H1 (cell line): ENCODE data around the gene MRPL22. TPM values are rescaled to one million over a fixed set of nuclear protein-coding genes. Genes with fewer than 3 reads are reported as not detected.

Source experiments
- CTCF ChIA-PET: fragments of 300-600 bp; sonication (Branson Sonifier 250); formaldehyde crosslinking; loops from one replicate; lab custom pipeline; 2021; ENCODE audit not compliant: partially characterized antibody; lab: Charles Lee
- POLR2A ChIA-PET: fragments of 300-600 bp; sonication (Branson Sonifier 250); formaldehyde crosslinking; loops from one replicate; lab custom pipeline; 2021; ENCODE audit warnings: inconsistent platforms; ENCODE audit not compliant: partially characterized antibody; lab: Charles Lee
- DNase-seq, 2 experiments: peaks; one replicate each; pipeline versions ENCODE4 v3.0.0 to v3.0.0-alpha.2; 2010 to 2022; ENCODE audit warnings: low spot score in 2 of 2, low read depth in 1 of 2, mixed read lengths in 1 of 2
- FAIRE-seq: peaks from 2 replicates; lab custom pipeline; 2011; peaks lifted over from hg19 to GRCh38; lab: Jason Lieb, UNC
- H2AFZ ChIP-seq: 2 replicates; pipeline ENCODE4 v1.8.1; 2012; ENCODE audit warnings: low read length, inconsistent platforms
- H2AK5ac ChIP-seq: 2 replicates; pipeline ENCODE4 v1.6.1; 2013; ENCODE audit warnings: low read depth, low read length
- H2BK120ac ChIP-seq: replicated peaks from 2 replicates; pipeline ENCODE3; 2013; ENCODE audit warnings: low read depth, low read length, inconsistent platforms
- H2BK12ac ChIP-seq: 2 replicates; pipeline ENCODE4 v1.6.1; 2013; ENCODE audit warnings: low read depth, low read length
- H2BK15ac ChIP-seq: 2 replicates; pipeline ENCODE4 v1.6.1; 2013; ENCODE audit warnings: low read length
- H2BK20ac ChIP-seq: 2 replicates; pipeline ENCODE4 v1.6.1; 2013; ENCODE audit warnings: low read length
- H2BK5ac ChIP-seq: 2 replicates; pipeline ENCODE4 v1.6.1; 2013; ENCODE audit warnings: low read depth, low read length
- H3K14ac ChIP-seq: 2 replicates; pipeline ENCODE4 v1.6.1; 2013; ENCODE audit warnings: inconsistent platforms; ENCODE audit not compliant: insufficient read length
- H3K18ac ChIP-seq: 2 replicates; pipeline ENCODE4 v1.6.1; 2013; ENCODE audit warnings: low read length; ENCODE audit errors: extremely low read depth
- H3K23ac ChIP-seq: 2 replicates; pipeline ENCODE4 v1.6.1; 2013; ENCODE audit warnings: inconsistent platforms; ENCODE audit not compliant: insufficient read length
- H3K23me2 ChIP-seq: 2 replicates; pipeline ENCODE4 v1.6.1; 2013; ENCODE audit warnings: low read depth, low read length
- H3K27ac ChIP-seq: 2 replicates; pipeline ENCODE4 v1.6.1; 2011; ENCODE audit warnings: low read depth, low read length, inconsistent platforms
- H3K27me3 ChIP-seq, 4 experiments: replicated peaks in 1 of 4; 1 replicate in 1 of 4; 2 replicates in 3 of 4; pipeline versions ENCODE4 v1.6.1 to v1.8.1; 2011 to 2013; ENCODE audit warnings: low read length in 3 of 4, mild to moderate bottlenecking in 3 of 4, inconsistent platforms in 2 of 4, mixed read lengths in 2 of 4, moderate library complexity in 1 of 4; ENCODE audit not compliant: control insufficient read depth in 3 of 4, insufficient read depth in 3 of 4; ENCODE audit errors: extremely low read depth in 1 of 4
- H3K36me3 ChIP-seq, 4 experiments: 2 replicates each; pipeline versions ENCODE4 v1.6.1 to v1.8.1; 2011 to 2013; ENCODE audit warnings: mild to moderate bottlenecking in 4 of 4, low read length in 3 of 4, moderate library complexity in 2 of 4, control low read depth in 1 of 4, inconsistent platforms in 1 of 4; ENCODE audit not compliant: insufficient read depth in 4 of 4, control insufficient read depth in 2 of 4
- H3K4ac ChIP-seq: replicated peaks from 2 replicates; pipeline ENCODE3; 2013; ENCODE audit warnings: low read length, low read depth, mixed read lengths, inconsistent platforms; ENCODE audit not compliant: insufficient read length
- H3K4me1 ChIP-seq, 4 experiments: replicated peaks in 1 of 4; 1 replicate in 1 of 4; 2 replicates in 3 of 4; pipeline versions ENCODE4 v1.6.1 to v1.8.1; 2011 to 2013; ENCODE audit warnings: low read length in 3 of 4, inconsistent platforms in 2 of 4, mixed read lengths in 1 of 4; ENCODE audit not compliant: insufficient read depth in 4 of 4, control insufficient read depth in 3 of 4
- H3K4me2 ChIP-seq, 2 experiments: 2 replicates each; pipeline versions ENCODE4 v1.6.1 to v1.8.1; 2011 to 2013; ENCODE audit warnings: low read depth in 2 of 2, low read length in 2 of 2, control low read depth in 1 of 2, inconsistent platforms in 1 of 2, mild to moderate bottlenecking in 1 of 2; ENCODE audit not compliant: insufficient read depth in 1 of 2
- H3K4me3 ChIP-seq, 4 experiments: fragments of 200-600, 300-600 bp in 1 of 4; sonication (generic), shearing (Covaris generic), sonication (Bioruptor Twin) in 1 of 4; 2 replicates each; pipeline versions ENCODE4 v1.5.1 to v1.8.1; 2011 to 2016; ENCODE audit warnings: low read length in 4 of 4, low read depth in 3 of 4, control low read depth in 2 of 4, inconsistent platforms in 2 of 4, mild to moderate bottlenecking in 2 of 4, mixed read lengths in 1 of 4, moderate library complexity in 1 of 4; ENCODE audit not compliant: insufficient read depth in 2 of 4; ENCODE audit errors: extremely low read depth in 1 of 4
- H3K56ac ChIP-seq: replicated peaks from 2 replicates; pipeline ENCODE3; 2013; ENCODE audit warnings: low read depth, mild to moderate bottlenecking, mixed read lengths, low read length, inconsistent platforms; ENCODE audit not compliant: insufficient read length
- H3K79me1 ChIP-seq: 2 replicates; pipeline ENCODE4 v1.6.1; 2013; ENCODE audit warnings: low read depth, low read length, control low read depth
- H3K79me2 ChIP-seq, 2 experiments: 2 replicates each; pipeline versions ENCODE4 v1.6.1 to v1.8.1; 2012 to 2013; ENCODE audit warnings: low read length in 2 of 2, mild to moderate bottlenecking in 2 of 2, inconsistent platforms in 1 of 2; ENCODE audit not compliant: insufficient read depth in 2 of 2, control insufficient read depth in 1 of 2
- H3K9ac ChIP-seq, 4 experiments: replicated peaks in 1 of 4; 1 replicate in 1 of 4; 2 replicates in 3 of 4; pipeline versions ENCODE4 v1.6.1 to v1.8.1; 2011 to 2013; ENCODE audit warnings: low read depth in 3 of 4, low read length in 3 of 4, control low read depth in 2 of 4, mild to moderate bottlenecking in 2 of 4, moderate library complexity in 2 of 4, inconsistent platforms in 1 of 4; ENCODE audit errors: extremely low read depth in 1 of 4
- H3K9me3 ChIP-seq, 2 experiments: 2 replicates each; pipeline versions ENCODE4 v1.6.1 to v1.8.1; 2012 to 2013; ENCODE audit warnings: mild to moderate bottlenecking in 2 of 2, moderate library complexity in 2 of 2, control low read depth in 1 of 2, inconsistent platforms in 1 of 2, low read depth in 1 of 2, low read length in 1 of 2, mixed read lengths in 1 of 2; ENCODE audit not compliant: insufficient read depth in 2 of 2
- H4K20me1 ChIP-seq, 2 experiments: replicated peaks in 1 of 2; 2 replicates each; pipeline versions ENCODE3 to v1.8.1; 2011 to 2013; ENCODE audit warnings: inconsistent platforms in 2 of 2, low read length in 2 of 2, mild to moderate bottlenecking in 1 of 2; ENCODE audit not compliant: insufficient read depth in 2 of 2, control insufficient read depth in 1 of 2
- H4K5ac ChIP-seq: 2 replicates; pipeline ENCODE4 v1.6.1; 2013; ENCODE audit warnings: low read length, low read depth, mixed read lengths, inconsistent platforms; ENCODE audit not compliant: insufficient read length
- H4K8ac ChIP-seq: 2 replicates; pipeline ENCODE4 v1.8.0; 2013; ENCODE audit warnings: mild to moderate bottlenecking, moderate library complexity, low read length, inconsistent platforms; ENCODE audit not compliant: insufficient read depth; ENCODE audit errors: extremely low read depth
- H4K91ac ChIP-seq: replicated peaks from 2 replicates; pipeline ENCODE3; 2013; ENCODE audit warnings: low read length, mixed read lengths, inconsistent platforms; ENCODE audit not compliant: insufficient read length
- BRCA1 ChIP-seq: IDR thresholded peaks from 2 replicates; pipeline ENCODE4 v1.6.1; 2012; ENCODE audit warnings: low read depth, low read length, improper control_type of control experiment
- CHD2 ChIP-seq: IDR thresholded peaks from 2 replicates; pipeline ENCODE4 v1.6.1; 2012; ENCODE audit warnings: low read length, improper control_type of control experiment
- CTBP2 ChIP-seq: IDR thresholded peaks from 2 replicates; pipeline ENCODE4 v1.7.0; 2011; ENCODE audit warnings: borderline replicate concordance, mild to moderate bottlenecking, moderate library complexity, mixed read lengths, low read length; ENCODE audit not compliant: insufficient read depth, insufficient read length
- E2F6 ChIP-seq: IDR thresholded peaks from 2 replicates; pipeline ENCODE4 v1.6.1; 2012; ENCODE audit warnings: inconsistent platforms
- GABPA ChIP-seq: IDR thresholded peaks from 2 replicates; pipeline ENCODE4 v1.6.1; 2011; ENCODE audit warnings: mild to moderate bottlenecking, low read length, moderate library complexity, borderline replicate concordance; ENCODE audit not compliant: insufficient read depth
- HDAC2 ChIP-seq, 2 experiments: fragments of 300-600 bp in 1 of 2; sonication (generic) in 1 of 2; IDR thresholded peaks; 2 replicates each; pipeline ENCODE4 v1.6.1; 2011 to 2012; ENCODE audit warnings: low read depth in 2 of 2, low read length in 2 of 2, mild to moderate bottlenecking in 2 of 2, moderate library complexity in 2 of 2, borderline replicate concordance in 1 of 2, inconsistent platforms in 1 of 2
- KDM4A ChIP-seq: IDR thresholded peaks from one replicate; pipeline ENCODE4 v1.7.1; 2012; ENCODE audit warnings: low read depth, mild to moderate bottlenecking, moderate library complexity, low read length, inconsistent platforms; ENCODE audit not compliant: severe bottlenecking
- RAD21 ChIP-seq, 2 experiments: IDR thresholded peaks in 1 of 2; conservative IDR thresholded peaks in 1 of 2; 2 replicates each; pipeline ENCODE4 v1.6.1; 2011; ENCODE audit warnings: low read depth in 2 of 2, low read length in 2 of 2, improper control_type of control experiment in 1 of 2, inconsistent platforms in 1 of 2, mild to moderate bottlenecking in 1 of 2, moderate library complexity in 1 of 2
- RXRA ChIP-seq: IDR thresholded peaks from 2 replicates; pipeline ENCODE4 v1.6.1; 2011; ENCODE audit warnings: low read depth, mild to moderate bottlenecking, low read length, moderate library complexity; ENCODE audit not compliant: insufficient read depth
- SIRT6 ChIP-seq: IDR thresholded peaks from one replicate; pipeline ENCODE4 v1.7.1; 2012; ENCODE audit warnings: low read length, inconsistent platforms
- SRF ChIP-seq: IDR thresholded peaks from 2 replicates; pipeline ENCODE4 v1.6.1; 2011; ENCODE audit warnings: mild to moderate bottlenecking, low read depth, low read length, moderate library complexity
- TAF7 ChIP-seq: optimal IDR thresholded peaks from 2 replicates; pipeline ENCODE3; 2011; ENCODE audit warnings: low read depth, mild to moderate bottlenecking, inconsistent platforms, low read length, moderate library complexity, borderline replicate concordance
- WGBS, 2 experiments: shearing (Covaris generic) in 1 of 2; methylation state at CpG; one replicate each; pipeline versions ENCODE4 v1.1.6 to v1.1.7; 2013 to 2015; ENCODE audit warnings: low lambda C conversion rate in 2 of 2, mixed read lengths in 2 of 2, inconsistent platforms in 1 of 2, low coverage in 1 of 2, missing lambda C conversion rate in 1 of 2; ENCODE audit not compliant: insufficient replicate concordance in 2 of 2, insufficient coverage in 1 of 2, insufficient read length in 1 of 2; ENCODE audit errors: extremely low coverage in 1 of 2, missing lambda C conversion rate in 1 of 2; 5-methylcytosine and 5-hydroxymethylcytosine counted together
- polyA plus RNA-seq, 7 experiments: library from polyadenylated mRNA; depleted of rRNA in 3 of 7; stranded (reverse) in 5 of 7; unstranded in 2 of 7; fragments of >200 nt in 5 of 7; fragments of 200-250 nt in 2 of 7; gene quantifications; 1 replicate in 5 of 7; 2 replicates in 1 of 7; 4 replicates in 1 of 7; pipeline versions ENCODE4 v1.2.1 to v1.2.3, GENCODE V29; 2011 to 2013; ENCODE audit warnings: missing spikeins in 2 of 7, mixed read lengths in 2 of 7
- total RNA-seq: library from RNA; stranded (reverse); fragmentation: NEBNext Ultra II Directional; extraction: Animal tissue kit (Norgen Biotek cat#: 25700); gene quantifications from 2 replicates; pipeline ENCODE4 v1.2.1, GENCODE V29; 2021

Gene MRPL22
- total and polyA plus RNA-seq, 2 of the 8 experiments (the other 6 are each of a cell fraction or from before 2014, with no cell fraction given) = 46.8 to 65.6 TPM

GRCh38 chr5:154947778-154948177 lies 6.9 kb downstream of the MRPL22 start:
- peaks cover 0 to 41% of the 10 kb centered on the region in 2 experiments; a peak in 2 of 4 replicates for H3K79me2 ChIP-seq
- H4K91ac ChIP-seq = no peak overlapping the region
- H3K36me3 ChIP-seq = no peaks in the 10 kb centered on the region; a peak in 1 of 8 replicates
- H4K20me1 ChIP-seq = peaks cover 2 to 3% of the 10 kb centered on the region in 2 experiments
- H3K9me3 ChIP-seq = 0 out of 4 replicates have a peak, but pooled peaks cover 0 to 2% of the 10 kb centered on the region in 2 experiments
- POLR2A ChIA-PET = interaction anchor here (1.1 kb wide), 1 partner anchor 9 kb away, joined by 3 read pairs; the partner anchor contains the start of gene GEMIN5
- H4K5ac ChIP-seq = no peak overlapping the region
- H4K8ac ChIP-seq = no peak overlapping the region
- FAIRE-seq (no peak), DNase-seq (no peak)
- H3K14ac ChIP-seq = no peak overlapping the region
- no peak overlapping the region for H2BK12ac ChIP-seq
- H3K27me3 ChIP-seq = no peaks in the 10 kb centered on the region
- H3K18ac ChIP-seq = no peak overlapping the region
- no peak overlapping the region for H3K27ac ChIP-seq
- H3K4me3 ChIP-seq = no peak overlapping the region
- H3K23ac ChIP-seq = no peak overlapping the region
- H2BK15ac ChIP-seq = no peak overlapping the region
- CTCF ChIA-PET = interaction anchor here (4.9 kb wide), 1 partner anchor 12 kb away, joined by 40 read pairs; no protein-coding TSS in a partner anchor
- H3K4me2 ChIP-seq = no peak overlapping the region
- H3K79me1 ChIP-seq = peaks cover 2% of the 10 kb centered on the region
- H3K4me1 ChIP-seq = no peaks in the 10 kb centered on the region
- H2AFZ ChIP-seq = no peak overlapping the region
- no peak overlapping the region for H2BK5ac ChIP-seq
- H3K9ac ChIP-seq = no peak overlapping the region
- WGBS, 2 experiments = 89% methylated on average over 6 of the region's 6 CpGs; no CpG with 5 or more reads in 1 of the 2 experiments
- H2BK20ac ChIP-seq = no peak overlapping the region
- H2BK120ac ChIP-seq = no peak overlapping the region
- no peak for TF ChIP-seq CTBP2
- no peak for TF ChIP-seq SRF
- TF ChIP-seq RAD21 (IDR thresholded peaks at IDR 0.05 in 1 of 2, conservative IDR thresholded peaks at IDR 0.05 in 1 of 2; ENCODE audit: low read depth in 2 of 2, low read length in 2 of 2) = no peak
- no peak for TF ChIP-seq E2F6
- TF ChIP-seq HDAC2 (IDR thresholded peaks at IDR 0.05; ENCODE audit: borderline replicate concordance in 1 of 2, low read depth in 2 of 2, low read length in 2 of 2) = no peak
- TF ChIP-seq CHD2 = no peak
- TF ChIP-seq SIRT6 = no peak
- no peak for TF ChIP-seq BRCA1
- no peak for TF ChIP-seq TAF7
- no peak for TF ChIP-seq RXRA
- TF ChIP-seq KDM4A = no peak
- TF ChIP-seq GABPA = no peak
- no peak overlapping the region for H3K4ac ChIP-seq
- H3K23me2 ChIP-seq = no peaks in the 10 kb centered on the region
- H3K56ac ChIP-seq = no peak overlapping the region
- H2AK5ac ChIP-seq = no peak overlapping the region
